Measurements from ENCODE around the gene DPYSL5.

DPYSL5 gene

DNA sequence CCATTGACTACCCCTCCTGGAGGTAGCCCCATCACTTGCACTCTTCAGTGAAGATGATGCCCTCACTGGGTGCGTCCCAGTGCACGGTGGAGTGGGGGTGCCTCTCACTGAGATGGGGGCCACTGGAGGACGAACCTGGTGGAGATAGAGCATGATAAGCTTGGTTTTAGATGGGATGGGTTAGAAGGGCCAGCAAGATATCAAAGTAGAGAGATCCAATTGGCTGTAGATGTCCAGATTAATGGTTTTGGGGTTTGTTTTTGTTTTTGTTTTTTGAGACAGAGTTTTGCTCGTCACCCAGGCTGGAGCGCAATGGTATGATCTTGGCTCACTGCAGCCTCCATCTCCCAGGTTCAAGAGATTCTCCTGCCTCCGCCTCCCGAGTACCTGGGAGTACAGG is 28.3 kb downstream of the DPYSL5 start:
- Histone ChIP-seq H3K27me3 (ENCODE audit: insufficient read depth, low read length, poor library complexity, severe bottlenecking) (no peaks in the 10 kb centered on the region), H3K4me2 (ENCODE audit: low read depth, low read length, poor library complexity, severe bottlenecking) (no peak overlapping the region), H3K36me3 (ENCODE audit: insufficient read depth, low read length) (no peaks in the 10 kb centered on the region), H4K20me1 (ENCODE audit: insufficient read depth, low read length, poor library complexity, severe bottlenecking) (no peaks in the 10 kb centered on the region), H3K9me3 (ENCODE audit: insufficient read depth, low read depth, low read length) (no peaks in the 10 kb centered on the region), H2AFZ (ENCODE audit: low read length) (no peak overlapping the region), H3K79me2 (ENCODE audit: insufficient read depth, low read length) (no peaks in the 10 kb centered on the region), H3K4me3 (ENCODE audit: low read length, poor library complexity, severe bottlenecking) (no peak overlapping the region), H3K9me2 (replicated peaks; ENCODE audit: low read depth, low read length) (no peaks in the 10 kb centered on the region), H3F3A (ENCODE audit: low read depth) (no peaks in the 10 kb centered on the region), H3K9ac (ENCODE audit: low read depth, low read length, poor library complexity, severe bottlenecking) (no peak overlapping the region), H3K4me1 (ENCODE audit: insufficient read depth, low read length, poor library complexity, severe bottlenecking) (no peaks in the 10 kb centered on the region)
- no peak for TF ChIP-seq EZH2phosphoT487 (IDR thresholded peaks at IDR 0.05; ENCODE audit: borderline replicate concordance)
- TF ChIP-seq, protein P1, sequence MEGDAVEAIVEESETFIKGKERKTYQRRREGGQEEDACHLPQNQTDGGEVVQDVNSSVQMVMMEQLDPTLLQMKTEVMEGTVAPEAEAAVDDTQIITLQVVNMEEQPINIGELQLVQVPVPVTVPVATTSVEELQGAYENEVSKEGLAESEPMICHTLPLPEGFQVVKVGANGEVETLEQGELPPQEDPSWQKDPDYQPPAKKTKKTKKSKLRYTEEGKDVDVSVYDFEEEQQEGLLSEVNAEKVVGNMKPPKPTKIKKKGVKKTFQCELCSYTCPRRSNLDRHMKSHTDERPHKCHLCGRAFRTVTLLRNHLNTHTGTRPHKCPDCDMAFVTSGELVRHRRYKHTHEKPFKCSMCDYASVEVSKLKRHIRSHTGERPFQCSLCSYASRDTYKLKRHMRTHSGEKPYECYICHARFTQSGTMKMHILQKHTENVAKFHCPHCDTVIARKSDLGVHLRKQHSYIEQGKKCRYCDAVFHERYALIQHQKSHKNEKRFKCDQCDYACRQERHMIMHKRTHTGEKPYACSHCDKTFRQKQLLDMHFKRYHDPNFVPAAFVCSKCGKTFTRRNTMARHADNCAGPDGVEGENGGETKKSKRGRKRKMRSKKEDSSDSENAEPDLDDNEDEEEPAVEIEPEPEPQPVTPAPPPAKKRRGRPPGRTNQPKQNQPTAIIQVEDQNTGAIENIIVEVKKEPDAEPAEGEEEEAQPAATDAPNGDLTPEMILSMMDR (conservative IDR thresholded peaks at IDR 0.05; ENCODE audit: low read length): no peak

DNA sequence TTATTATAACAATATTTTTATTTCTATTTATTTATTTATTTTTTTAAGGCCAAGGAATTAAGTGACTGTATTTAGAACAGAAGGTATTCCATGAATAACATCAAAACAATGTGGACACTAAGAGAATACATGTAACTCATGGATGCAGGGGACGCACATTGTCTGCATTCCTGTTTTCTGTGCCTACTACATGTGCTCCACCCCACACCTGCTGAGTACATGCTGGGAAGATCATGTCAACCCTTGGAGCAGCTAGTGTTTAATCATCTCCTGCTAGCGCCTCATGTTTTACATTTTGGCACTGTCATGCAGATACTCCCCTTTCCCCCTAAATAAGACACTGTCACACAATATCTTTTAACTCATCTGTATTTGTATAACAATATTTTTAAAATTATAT is 29.3 kb downstream of the DPYSL5 start:
- no peak overlapping the region for H3K4me2 ChIP-seq (ENCODE audit: low read depth, low read length, poor library complexity, severe bottlenecking)
- no peaks in the 10 kb centered on the region for H3F3A ChIP-seq (ENCODE audit: low read depth)
- H3K9me2 ChIP-seq (replicated peaks; ENCODE audit: low read depth, low read length): no peaks in the 10 kb centered on the region
- H3K9ac ChIP-seq (ENCODE audit: low read depth, low read length, poor library complexity, severe bottlenecking): no peak overlapping the region
- H3K4me3 ChIP-seq (ENCODE audit: low read length, poor library complexity, severe bottlenecking): no peak overlapping the region
- H2AFZ ChIP-seq (ENCODE audit: low read length): no peak overlapping the region
- no peaks in the 10 kb centered on the region for H3K27me3 ChIP-seq (ENCODE audit: insufficient read depth, low read length, poor library complexity, severe bottlenecking)
- H3K36me3 ChIP-seq (ENCODE audit: insufficient read depth, low read length): no peaks in the 10 kb centered on the region
- H4K20me1 ChIP-seq (ENCODE audit: insufficient read depth, low read length, poor library complexity, severe bottlenecking): no peaks in the 10 kb centered on the region
- no peaks in the 10 kb centered on the region for H3K4me1 ChIP-seq (ENCODE audit: insufficient read depth, low read length, poor library complexity, severe bottlenecking)
- H3K79me2 ChIP-seq (ENCODE audit: insufficient read depth, low read length): no peaks in the 10 kb centered on the region
- TF ChIP-seq EZH2phosphoT487 (IDR thresholded peaks at IDR 0.05; ENCODE audit: borderline replicate concordance): no peak
- TF ChIP-seq, protein P1 (conservative IDR thresholded peaks at IDR 0.05; ENCODE audit: low read length): no peak
- no peaks in the 10 kb centered on the region for H3K9me3 ChIP-seq (ENCODE audit: insufficient read depth, low read depth, low read length)

DNA sequence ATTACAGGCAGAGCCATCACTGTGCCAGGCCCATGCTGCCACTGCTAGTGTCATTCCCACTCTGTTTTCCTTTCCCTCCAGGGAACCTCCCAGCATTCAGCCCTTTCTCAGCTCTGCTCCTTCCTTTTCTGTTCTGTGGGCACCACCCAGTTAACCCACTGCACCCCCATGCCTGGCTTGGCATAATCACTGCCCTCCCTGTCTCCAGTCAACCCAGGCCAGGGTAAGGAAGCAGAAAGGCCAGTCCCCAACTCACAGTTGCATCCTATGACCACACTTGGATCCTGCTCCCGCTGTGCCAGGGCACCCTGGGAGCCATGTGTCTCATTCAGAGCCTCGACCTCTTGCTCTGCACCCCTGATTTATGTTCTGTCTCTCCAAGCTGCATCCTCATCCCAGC is 32.2 kb downstream of the DPYSL5 start:
- no peak overlapping the region for H3K9ac ChIP-seq (ENCODE audit: low read depth, low read length, poor library complexity, severe bottlenecking)
- H3K9me3 ChIP-seq (ENCODE audit: insufficient read depth, low read depth, low read length): no peaks in the 10 kb centered on the region
- no peaks in the 10 kb centered on the region for H3K79me2 ChIP-seq (ENCODE audit: insufficient read depth, low read length)
- H3F3A ChIP-seq (ENCODE audit: low read depth): no peaks in the 10 kb centered on the region
- TF ChIP-seq, protein P1 (conservative IDR thresholded peaks at IDR 0.05; ENCODE audit: low read length): no peak
- TF ChIP-seq EZH2phosphoT487 (IDR thresholded peaks at IDR 0.05; ENCODE audit: borderline replicate concordance): no peak
- no peaks in the 10 kb centered on the region for H3K27me3 ChIP-seq (ENCODE audit: insufficient read depth, low read length, poor library complexity, severe bottlenecking)
- no peaks in the 10 kb centered on the region for H3K36me3 ChIP-seq (ENCODE audit: insufficient read depth, low read length)
- no peak overlapping the region for H3K4me2 ChIP-seq (ENCODE audit: low read depth, low read length, poor library complexity, severe bottlenecking)
- no peak overlapping the region for H2AFZ ChIP-seq (ENCODE audit: low read length)
- no peaks in the 10 kb centered on the region for H4K20me1 ChIP-seq (ENCODE audit: insufficient read depth, low read length, poor library complexity, severe bottlenecking)
- H3K4me3 ChIP-seq (ENCODE audit: low read length, poor library complexity, severe bottlenecking): no peak overlapping the region
- no peaks in the 10 kb centered on the region for H3K4me1 ChIP-seq (ENCODE audit: insufficient read depth, low read length, poor library complexity, severe bottlenecking)
- no peaks in the 10 kb centered on the region for H3K9me2 ChIP-seq (replicated peaks; ENCODE audit: low read depth, low read length)
